IMR-90 (cell line): ENCODE data around the gene CENPF. TPM values are rescaled to one million over a fixed set of nuclear protein-coding genes. Genes with fewer than 3 reads are reported as not detected.

Source experiments
- ATAC-seq: fragments of 200-7000 bp; cut with Tn5 transposase; 2 replicates; pipeline ENCODE4 v1.9.1; 2020; ENCODE audit warnings: low read depth, mild to moderate bottlenecking, moderate library complexity
- BruUV-seq: library from RNA; stranded (reverse); fragments of 400-500 nt; replicated peaks from 2 replicates; lab custom pipeline; 2021; lab: Mats Ljungman, UMichigan
- CTCF ChIA-PET: fragments of 300-600 bp; formaldehyde crosslinking; extraction: SDS; loops from one replicate; lab custom pipeline; 2021; ENCODE audit warnings: antibody characterized with exemption; lab: Yijun Ruan, JAX
- POLR2A ChIA-PET: fragments of 300-600 bp; sonication (Branson Sonifier 250); formaldehyde crosslinking; loops from one replicate; lab custom pipeline; 2022; ENCODE audit warnings: antibody characterized with exemption; ENCODE audit not compliant: unreplicated experiment; lab: Charles Lee
- DNase-seq: peaks from one replicate; pipeline ENCODE4 v3.0.0; 2013
- H2AFZ ChIP-seq: replicated peaks from 2 replicates; pipeline ENCODE3; 2013; ENCODE audit warnings: low read length, mild to moderate bottlenecking; ENCODE audit not compliant: poor library complexity
- H2AK5ac ChIP-seq: 2 replicates; pipeline ENCODE4 v1.6.1; 2013; ENCODE audit warnings: low read depth, low read length, inconsistent platforms
- H2AK9ac ChIP-seq: replicated peaks from 2 replicates; pipeline ENCODE3; 2013; ENCODE audit warnings: mild to moderate bottlenecking, low read depth, low read length, moderate library complexity; ENCODE audit not compliant: poor library complexity
- H2BK120ac ChIP-seq: 2 replicates; pipeline ENCODE4 v1.6.1; 2013; ENCODE audit warnings: low read depth, low read length, inconsistent platforms
- H2BK15ac ChIP-seq: 3 replicates; pipeline ENCODE4 v1.6.1; 2013; ENCODE audit warnings: low read depth, low read length, inconsistent platforms
- H2BK20ac ChIP-seq: 2 replicates; pipeline ENCODE4 v1.6.1; 2013; ENCODE audit warnings: low read depth, mild to moderate bottlenecking, inconsistent platforms, low read length, moderate library complexity
- H2BK5ac ChIP-seq: 2 replicates; pipeline ENCODE4 v1.6.1; 2013; ENCODE audit warnings: mild to moderate bottlenecking, low read depth, low read length, inconsistent platforms; ENCODE audit not compliant: poor library complexity, severe bottlenecking
- H3K14ac ChIP-seq: replicated peaks from 2 replicates; pipeline ENCODE4 v1.6.1; 2013; ENCODE audit warnings: low read depth, low read length, inconsistent platforms
- H3K18ac ChIP-seq: 2 replicates; pipeline ENCODE4 v1.6.1; 2013; ENCODE audit warnings: low read depth, low read length, control low read depth
- H3K23ac ChIP-seq: 2 replicates; pipeline ENCODE4 v1.6.1; 2013; ENCODE audit warnings: low read depth, low read length, inconsistent platforms
- H3K27ac ChIP-seq: 2 replicates; pipeline ENCODE4 v1.5.1; 2013; ENCODE audit warnings: mild to moderate bottlenecking, control low read depth, low read length; ENCODE audit not compliant: insufficient read depth
- H3K27me3 ChIP-seq: 2 replicates; pipeline ENCODE4 v1.6.1; 2013; ENCODE audit warnings: low read length; ENCODE audit not compliant: control insufficient read depth, insufficient read depth
- H3K36me3 ChIP-seq: 2 replicates; pipeline ENCODE4 v1.6.1; 2013; ENCODE audit warnings: low read length, mixed read lengths; ENCODE audit not compliant: control insufficient read depth, insufficient read depth
- H3K4ac ChIP-seq: 2 replicates; pipeline ENCODE4 v1.6.1; 2013; ENCODE audit warnings: low read depth, low read length, inconsistent platforms
- H3K4me1 ChIP-seq: 2 replicates; pipeline ENCODE4 v1.6.1; 2013; ENCODE audit warnings: low read length, mixed read lengths; ENCODE audit not compliant: control insufficient read depth, insufficient read depth
- H3K4me2 ChIP-seq: 2 replicates; pipeline ENCODE4 v1.6.1; 2013; ENCODE audit warnings: low read depth, mild to moderate bottlenecking, control low read depth, low read length, moderate library complexity
- H3K4me3 ChIP-seq: 2 replicates; pipeline ENCODE4 v1.5.1; 2013; ENCODE audit warnings: low read depth, mild to moderate bottlenecking, control low read depth, low read length, moderate library complexity; ENCODE audit not compliant: insufficient read depth
- H3K56ac ChIP-seq: 2 replicates; pipeline ENCODE4 v1.6.1; 2013; ENCODE audit warnings: low read length, inconsistent platforms; ENCODE audit not compliant: insufficient read depth; ENCODE audit errors: extremely low read depth
- H3K79me1 ChIP-seq, 2 experiments: 2 replicates each; pipeline ENCODE4 v1.6.1; 2013; ENCODE audit warnings: low read length in 2 of 2, inconsistent platforms in 1 of 2, low read depth in 1 of 2
- H3K9ac ChIP-seq: 2 replicates; pipeline ENCODE4 v1.6.1; 2013; ENCODE audit warnings: low read depth, low read length, control low read depth
- H3K9me1 ChIP-seq: 2 replicates; pipeline ENCODE4 v1.6.1; 2013; ENCODE audit warnings: low read length, inconsistent platforms; ENCODE audit not compliant: insufficient read depth
- H3K9me3 ChIP-seq: 2 replicates; pipeline ENCODE4 v1.6.1; 2013; ENCODE audit warnings: low read length; ENCODE audit not compliant: control insufficient read depth, insufficient read depth
- H4K20me1 ChIP-seq: 2 replicates; pipeline ENCODE4 v1.6.1; 2013; ENCODE audit warnings: low read length, inconsistent platforms; ENCODE audit not compliant: insufficient read depth
- H4K5ac ChIP-seq: 2 replicates; pipeline ENCODE4 v1.6.1; 2013; ENCODE audit warnings: mild to moderate bottlenecking, low read depth, low read length, control low read depth
- H4K8ac ChIP-seq, 2 experiments: 2 replicates each; pipeline ENCODE4 v1.6.1; 2013; ENCODE audit warnings: low read depth in 2 of 2, low read length in 2 of 2, control low read depth in 1 of 2, inconsistent platforms in 1 of 2
- H4K91ac ChIP-seq: 2 replicates; pipeline ENCODE4 v1.6.1; 2013; ENCODE audit warnings: low read depth, low read length, inconsistent platforms; ENCODE audit not compliant: insufficient read depth
- NFE2L2 ChIP-seq: fragments of 150-350 bp; IDR thresholded peaks from 2 replicates; pipeline ENCODE4 v1.6.1; 2016; ENCODE audit warnings: low read depth, mild to moderate bottlenecking, low read length
- RCOR1 ChIP-seq: IDR thresholded peaks from 2 replicates; pipeline ENCODE4 v1.6.1; 2012; ENCODE audit warnings: mild to moderate bottlenecking, low read length, improper control_type of control experiment; ENCODE audit not compliant: insufficient replicate concordance
- WGBS, 2 experiments: methylation state at CpG; one replicate each; pipeline versions ENCODE4 v1.1.5 to v1.1.7; 2013; ENCODE audit warnings: missing lambda C conversion rate in 2 of 2; ENCODE audit not compliant: insufficient read length in 1 of 2; ENCODE audit errors: extremely low coverage in 2 of 2; 5-methylcytosine and 5-hydroxymethylcytosine counted together
- dilution Hi-C: fragments of 300-500 bp; cut with HindIII; formaldehyde crosslinking; loops from one replicate; pipeline ENCODE4 v1.14.3; 2018; ENCODE audit warnings: low sequenced_read_pairs; ENCODE audit not compliant: unreplicated experiment
- in situ Hi-C: fragments of 300-500 bp; cut with MboI; formaldehyde crosslinking; loops from 3 replicates; pipeline ENCODE4 v1.14.3; 2019; ENCODE audit warnings: low sequenced_read_pairs, inconsistent platforms, mixed read lengths
- intact Hi-C: fragments of 100-400 bp; cut with micrococcal nuclease; formaldehyde crosslinking; loops from 2 replicates; pipeline ENCODE4 v1.10.0; 2022
- polyA plus RNA-seq, 3 experiments: library from polyadenylated mRNA; depleted of rRNA; stranded (reverse); fragments of >200 nt; gene quantifications; 2 replicates each; pipeline ENCODE4 v1.2.3, GENCODE V29; 2012; ENCODE audit warnings: low replicate concordance in 1 of 3
- total RNA-seq: library from RNA; depleted of rRNA; stranded (reverse); fragments of >200 nt; gene quantifications from 2 replicates; pipeline ENCODE4 v1.2.3, GENCODE V29; 2012

The CENPF gene
- total and polyA plus RNA-seq, 2 of the 4 experiments (the other 2 are of a cell fraction): 20.9 to 51.8 TPM

- peak overlapping the region; percentile 56 for H2BK5ac ChIP-seq
- ChIA-PET POLR2A (no interaction called here), CTCF (interaction anchor here (0.9 to 1.6 kb wide), 2 partner anchors 11 to 17 kb away, joined by 3 read pairs; no protein-coding TSS in a partner anchor)
- H3K27ac ChIP-seq: no peak overlapping the region
- dilution Hi-C loops: no loop called here
- peaks cover 3% of the 10 kb centered on the region for H3K9me1 ChIP-seq
- H3K4ac ChIP-seq: peak overlapping the region; percentile 58; the same call in 1 of the 2 replicates
- H3K27me3 ChIP-seq: no peaks in the 10 kb centered on the region
- H3K4me1 ChIP-seq: peaks cover 14% of the 10 kb centered on the region
- H2AK9ac ChIP-seq: peak overlapping the region; percentile 8
- H2BK20ac ChIP-seq: peak overlapping the region; percentile 50; the same call in 1 of the 2 replicates
- 0 out of 2 replicates have a peak overlapping the region, but pooled peaks have one; percentile 0 for H3K23ac ChIP-seq
- no peak for TF ChIP-seq RCOR1
- no peak for TF ChIP-seq NFE2L2
- ATAC-seq (no peak), DNase-seq (peak; percentile 49)
- H3K14ac ChIP-seq: peak overlapping the region; percentile 69; the same call in 1 of the 2 replicates
- H2BK120ac ChIP-seq: peak overlapping the region; percentile 28; the same call in 1 of the 2 replicates
- H4K20me1 ChIP-seq: no peaks in the 10 kb centered on the region
- peak overlapping the region; percentile 58; the same call in 1 of the 2 replicates for H4K91ac ChIP-seq
- intact Hi-C loops: no loop called here
- peak overlapping the region; percentile 26 for H2AFZ ChIP-seq
- peak overlapping the region; percentile 9; the same call in 1 of the 2 replicates for H3K4me2 ChIP-seq
- peak overlapping the region; percentile 49; the same call in 1 of the 2 replicates for H4K5ac ChIP-seq
- H3K9me3 ChIP-seq: no peaks in the 10 kb centered on the region
- no peak overlapping the region for H3K4me3 ChIP-seq
- H3K56ac ChIP-seq: no peak overlapping the region
- peak overlapping the region; percentile 95 for H2AK5ac ChIP-seq
- peaks cover 0 to 7% of the 10 kb centered on the region in 2 experiments; a peak in 2 of 4 replicates for H3K79me1 ChIP-seq
- H3K36me3 ChIP-seq: no peaks in the 10 kb centered on the region
- H3K9ac ChIP-seq: no peak overlapping the region
- peak overlapping the region; percentile 42; the same call in 1 of the 2 replicates for H3K18ac ChIP-seq
- 63% methylated on average over 2 of the region's 4 CpGs; no CpG with 5 or more reads in 1 of the 2 experiments for WGBS, 2 experiments
- in situ Hi-C loops: no loop called here
- H2BK15ac ChIP-seq: peak overlapping the region; percentile 79; the same call in 1 of the 3 replicates
- BruUV-seq: no TSS peak
- peak overlapping the region in 1 of 2 experiments; percentile 6; a peak in 2 of 4 replicates for H4K8ac ChIP-seq
Measured at GRCh38 chr1:214568328-214568727, 34.7 kb upstream of the CENPF start.
